Adipose tissue (tissue), 3 donors: ENCODE measurements around the gene CPT1B. TPM values are rescaled to one million over a fixed set of nuclear protein-coding genes. Genes with fewer than 3 reads are reported as not detected.
"Not testable (repeated sequence)": the region's sequence is repeated elsewhere in the genome, so short reads cannot be mapped to it uniquely, and the experiment has no call there.

Experiments
- H3K27ac ChIP-seq: one replicate; pipeline ENCODE4 v1.5.1; 2013; ENCODE audit warnings: low read depth, low read length
- WGBS, 3 donors: extraction: QIAGEN DNeasy Blood & Tissue Kit; methylation state at CpG; one replicate each; pipeline ENCODE4 v1.1.7; 2013; 5-methylcytosine and 5-hydroxymethylcytosine counted together
- polyA plus RNA-seq, 3 donors: library from polyadenylated mRNA; stranded (reverse); fragments of 200-250 nt; gene quantifications; one replicate each; pipeline ENCODE4 v1.2.3, GENCODE V29; 2013
- donor health status: healthy with polysubstance abuse.
- donor health status: Bipolar disorder and iron deficiency.
- donor health status: healthy.

Gene CPT1B
- polyA plus RNA-seq, 3 donors: 13.4 to 30.4 (median 13.5) TPM

DNA sequence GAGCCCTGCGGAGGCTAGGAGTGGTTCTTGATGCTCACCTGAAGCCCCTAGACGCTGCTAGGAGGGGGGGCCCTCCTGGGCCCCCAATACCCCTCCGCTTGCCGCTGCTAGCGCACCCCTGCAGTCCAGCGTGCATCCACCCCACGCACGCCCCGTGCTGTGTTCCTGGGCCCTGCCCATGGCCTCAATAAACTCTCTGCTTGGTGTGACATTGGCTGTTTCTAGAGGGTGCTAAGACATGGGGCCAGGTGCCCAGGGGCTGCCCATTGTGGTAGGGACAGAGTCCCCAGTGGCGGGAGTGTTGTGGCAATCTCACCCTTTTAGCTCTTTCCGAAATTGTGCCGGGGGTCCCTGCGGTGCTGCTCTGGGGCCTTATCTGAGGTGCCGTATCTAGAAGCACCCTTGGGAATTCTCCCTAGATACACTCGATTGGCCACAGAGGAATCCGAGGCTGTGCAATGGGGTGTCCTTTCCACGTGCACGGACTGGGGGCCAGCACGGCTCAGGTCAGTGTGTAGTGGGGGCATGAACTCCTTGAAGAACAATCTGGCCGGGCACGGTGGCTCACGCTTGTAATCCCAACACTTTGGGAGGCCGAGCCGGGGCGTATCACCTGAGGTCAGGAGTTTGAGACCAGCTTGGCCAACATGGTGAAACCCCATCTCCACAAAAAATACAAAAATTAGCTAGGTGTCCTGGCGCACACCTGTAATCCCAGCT lies 33.3 kb upstream of the CPT1B start:
- 88 to 91% (median 88%) methylated on average over 26 of the region's 26 CpGs for WGBS, 3 donors
- no peak overlapping the region for H3K27ac ChIP-seq

DNA sequence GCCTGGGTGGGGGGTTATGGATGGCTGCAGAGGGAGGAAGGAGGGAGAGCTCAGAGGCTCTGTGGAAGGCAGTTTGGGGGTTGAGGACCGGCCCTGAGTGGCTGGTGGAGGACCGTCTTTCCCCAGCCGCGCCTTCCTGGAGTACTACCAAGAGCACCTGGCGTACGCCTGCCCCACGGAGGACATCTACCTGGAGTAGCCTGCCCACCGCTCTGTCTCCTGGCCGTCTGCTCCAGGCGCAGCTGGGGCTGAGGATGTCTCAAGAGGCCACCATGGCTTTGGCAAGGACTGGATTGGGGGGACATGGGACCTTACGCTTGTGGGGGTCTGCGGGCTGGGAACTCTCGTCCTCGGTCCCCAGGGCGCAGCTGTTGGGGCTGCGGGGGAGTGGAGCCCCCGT lies 32.4 kb upstream of the CPT1B start:
- WGBS, 3 donors: 79 to 94% (median 90%) methylated on average over 13 to 17 of the region's 17 CpGs

DNA sequence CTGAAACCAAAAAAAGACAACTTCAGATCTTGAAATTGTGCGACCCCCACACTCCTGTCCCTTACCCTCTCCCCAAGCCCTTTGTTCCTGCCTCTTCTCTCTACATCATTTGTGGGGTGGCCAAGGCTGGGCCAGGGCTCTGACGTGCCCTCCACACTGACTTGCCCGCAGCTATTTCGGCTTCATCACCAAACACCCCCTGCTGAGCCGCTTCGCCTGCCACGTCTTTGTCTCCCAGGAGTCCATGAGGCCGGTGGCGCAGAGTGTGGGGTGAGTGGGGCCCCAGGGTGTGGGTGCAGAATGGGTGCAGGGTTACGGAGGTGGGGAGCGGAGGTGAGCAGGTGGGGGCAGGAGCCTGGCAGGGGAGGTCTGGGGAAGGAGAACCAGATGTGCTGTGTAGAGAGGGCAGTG lies 31.8 kb upstream of the CPT1B start:
- 81 to 87% (median 87%) methylated on average over 11 of the region's 11 CpGs for WGBS, 3 donors
- no peak overlapping the region for H3K27ac ChIP-seq

More for the DNA sequence above, 32.4 kb upstream of the CPT1B start:
- H3K27ac ChIP-seq: no peak overlapping the region

DNA sequence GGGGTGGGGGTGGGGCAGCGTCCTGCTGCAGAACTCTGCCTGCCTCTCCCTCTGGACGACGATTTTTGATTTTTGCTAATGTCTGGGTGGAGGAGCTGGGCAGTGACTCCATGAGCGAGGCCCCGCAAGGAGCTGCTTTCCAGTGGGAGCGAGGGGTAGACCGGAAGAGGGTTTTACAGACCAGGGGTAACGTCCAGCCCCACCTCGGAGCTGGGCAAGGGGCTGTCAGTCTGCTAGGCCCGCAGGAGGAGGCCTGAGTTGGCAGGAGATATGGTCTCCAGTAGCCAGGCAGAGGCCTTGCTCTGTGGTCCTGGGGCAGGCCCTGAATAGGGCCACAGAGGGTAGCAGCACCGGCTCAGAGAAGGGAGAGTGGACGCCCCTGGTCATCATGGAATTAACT lies 31.4 kb upstream of the CPT1B start:
- H3K27ac ChIP-seq: no peak overlapping the region
- 80 to 85% (median 80%) methylated on average over 12 of the region's 12 CpGs for WGBS, 3 donors

DNA sequence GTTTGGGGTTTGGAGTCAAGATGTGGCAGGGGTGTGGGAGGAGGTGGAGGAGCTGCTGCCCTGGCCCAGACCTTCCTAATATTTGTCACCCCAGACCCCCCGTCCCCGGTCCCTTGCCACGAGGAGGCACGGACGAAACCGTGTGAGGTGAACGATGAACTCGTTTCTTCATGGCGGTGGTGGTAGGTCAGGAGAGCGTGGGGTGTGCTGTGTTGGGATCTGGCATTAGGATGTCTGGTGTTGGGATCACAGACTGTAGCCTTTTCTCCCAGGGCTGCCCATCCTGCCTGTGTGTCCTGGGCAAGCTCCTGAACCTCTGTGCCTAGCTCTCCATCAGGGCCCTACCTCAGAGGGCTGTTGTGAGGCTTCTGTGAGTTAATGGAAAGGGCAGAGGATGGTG lies 30.8 kb upstream of the CPT1B start:
- 89 to 92% (median 90%) methylated on average over 10 of the region's 10 CpGs for WGBS, 3 donors
- no peak overlapping the region for H3K27ac ChIP-seq

DNA sequence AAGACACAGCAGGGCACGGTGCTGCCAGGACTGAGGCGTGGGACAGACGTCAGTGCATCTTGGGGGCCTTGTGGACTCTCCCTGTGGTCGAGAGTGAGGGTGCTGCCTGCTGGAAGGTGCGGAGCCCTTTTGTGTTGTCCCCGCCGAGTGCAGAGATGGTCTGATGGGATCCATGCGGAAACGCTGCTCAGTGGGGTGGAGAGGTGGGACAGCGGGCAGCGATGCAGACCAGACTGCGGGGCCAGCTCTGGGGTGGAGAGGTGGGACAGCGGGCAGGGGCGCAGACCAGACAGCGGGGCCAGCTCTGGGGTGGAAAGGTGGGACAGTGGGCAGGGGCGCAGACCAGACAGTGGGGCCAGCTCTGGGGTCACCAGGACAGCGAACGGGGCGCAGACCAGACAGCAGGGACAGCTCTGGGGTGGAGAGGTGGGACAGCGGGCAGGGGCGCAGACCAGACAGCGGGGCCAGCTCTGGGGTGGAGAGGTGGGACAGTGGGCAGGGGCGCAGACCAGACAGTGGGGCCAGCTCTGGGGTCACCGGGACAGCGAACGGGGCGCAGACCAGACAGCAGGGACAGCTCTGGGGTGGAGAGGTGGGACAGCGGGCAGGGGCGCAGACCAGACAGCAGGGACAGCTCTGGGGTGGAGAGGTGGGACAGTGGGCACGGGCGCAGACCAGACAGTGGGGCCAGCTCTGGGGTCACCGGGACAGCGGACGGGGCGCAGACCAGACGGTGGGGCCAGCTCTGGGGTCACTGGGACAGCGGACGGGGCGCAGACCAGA lies 30.0 kb upstream of the CPT1B start:
- not testable (repeated sequence) for H3K27ac ChIP-seq
- 81 to 88% (median 82%) methylated on average over 33 to 39 of the region's 39 CpGs for WGBS, 3 donors

DNA sequence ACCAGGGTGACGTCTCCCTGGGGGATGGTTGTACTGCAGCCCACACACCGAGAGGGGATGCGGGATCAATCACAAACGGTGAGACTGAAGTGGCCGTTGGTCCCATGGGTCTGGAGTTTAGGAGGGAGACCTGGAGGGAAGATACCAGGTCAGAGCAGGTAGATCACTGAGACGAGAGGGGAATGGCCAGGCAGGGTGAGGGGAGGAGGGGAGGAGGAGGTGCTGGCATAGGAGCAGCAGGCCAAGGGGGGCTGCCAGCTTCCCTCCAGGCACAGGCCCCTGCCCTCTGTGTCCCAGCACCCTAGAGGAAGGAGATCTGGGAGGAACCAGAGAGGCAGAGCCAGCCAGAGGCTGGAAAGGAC lies 29.4 kb upstream of the CPT1B start:
- WGBS, 3 donors: 62 to 77% (median 67%) methylated on average over 6 of the region's 6 CpGs
- H3K27ac ChIP-seq: no peak overlapping the region

DNA sequence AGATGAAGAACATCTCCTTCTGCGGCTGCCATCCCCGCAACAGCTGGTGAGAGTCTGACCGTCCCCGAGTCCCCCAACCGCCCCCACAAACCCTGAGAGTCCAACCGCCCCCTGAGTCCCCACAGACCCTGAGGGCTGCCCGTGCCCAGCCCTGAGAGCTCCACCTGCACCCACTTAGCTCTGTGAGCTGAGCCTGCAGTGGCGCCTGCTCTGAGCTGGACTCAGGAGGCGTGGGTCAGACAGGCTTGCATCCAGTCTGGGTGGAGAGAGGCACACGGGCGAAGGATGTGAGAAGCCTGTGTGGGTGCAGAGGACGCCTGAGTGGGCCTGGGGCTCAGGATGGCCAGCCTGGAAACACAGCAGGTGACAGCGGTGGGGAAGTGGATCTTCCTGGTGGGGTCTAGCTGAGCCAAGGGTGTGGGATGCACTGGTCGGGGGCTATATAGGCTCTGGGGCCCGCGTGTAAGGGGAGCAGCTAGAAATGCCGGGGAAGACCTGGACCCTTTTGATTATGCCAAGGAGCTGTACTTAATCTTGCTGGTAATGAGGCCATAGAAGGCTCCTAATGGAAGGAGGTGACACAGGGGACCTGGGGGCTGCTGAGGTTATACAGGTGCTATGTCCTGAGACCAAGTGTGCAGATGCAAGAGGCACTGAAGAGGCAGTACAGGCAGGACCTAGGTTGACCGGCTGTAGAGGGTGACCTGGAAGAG lies 28.9 kb upstream of the CPT1B start:
- no peak overlapping the region for H3K27ac ChIP-seq
- WGBS, 3 donors: 75 to 93% (median 75%) methylated on average over 17 to 18 of the region's 18 CpGs

DNA sequence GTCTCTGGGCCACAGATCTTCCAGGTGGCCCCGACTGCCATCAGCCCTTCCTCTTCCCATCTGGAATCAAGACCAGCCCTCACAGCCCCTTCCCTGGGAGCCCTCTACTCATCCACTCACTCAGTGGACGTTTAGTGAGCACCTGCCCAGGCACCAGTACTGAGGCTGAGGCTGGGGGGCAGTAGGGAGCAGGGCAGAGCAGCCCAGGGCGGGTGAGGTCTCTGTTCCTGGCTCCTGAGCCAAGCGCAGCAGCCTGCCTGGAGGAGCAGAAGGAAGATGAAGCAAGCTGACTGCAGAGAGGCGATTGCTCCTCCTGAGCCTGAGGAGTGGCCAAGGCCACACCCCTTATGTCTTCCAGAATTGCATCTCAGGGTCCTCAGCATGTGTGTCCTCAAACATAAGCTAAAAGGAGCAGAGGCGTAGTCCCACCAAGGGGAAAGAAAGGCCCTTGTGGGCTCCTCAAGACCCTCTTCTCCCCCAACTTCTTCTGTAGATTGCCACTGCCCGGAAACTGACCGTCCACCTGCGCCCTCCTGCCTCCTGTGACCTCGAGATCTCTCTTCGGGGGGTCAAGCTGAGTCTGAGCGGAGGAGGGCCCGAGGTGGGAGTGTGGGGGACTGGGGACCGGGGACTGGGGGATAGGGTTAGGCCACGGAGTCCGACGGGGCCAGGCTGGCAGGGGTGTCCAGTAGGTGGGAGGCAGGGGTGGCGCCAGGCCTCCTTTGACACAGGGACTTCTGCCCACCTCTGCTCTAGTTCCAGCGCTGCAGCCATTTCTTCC lies 28.1 kb upstream of the CPT1B start:
- 74 to 80% (median 75%) methylated on average over 18 to 19 of the region's 19 CpGs for WGBS, 3 donors
- no peak overlapping the region for H3K27ac ChIP-seq

DNA sequence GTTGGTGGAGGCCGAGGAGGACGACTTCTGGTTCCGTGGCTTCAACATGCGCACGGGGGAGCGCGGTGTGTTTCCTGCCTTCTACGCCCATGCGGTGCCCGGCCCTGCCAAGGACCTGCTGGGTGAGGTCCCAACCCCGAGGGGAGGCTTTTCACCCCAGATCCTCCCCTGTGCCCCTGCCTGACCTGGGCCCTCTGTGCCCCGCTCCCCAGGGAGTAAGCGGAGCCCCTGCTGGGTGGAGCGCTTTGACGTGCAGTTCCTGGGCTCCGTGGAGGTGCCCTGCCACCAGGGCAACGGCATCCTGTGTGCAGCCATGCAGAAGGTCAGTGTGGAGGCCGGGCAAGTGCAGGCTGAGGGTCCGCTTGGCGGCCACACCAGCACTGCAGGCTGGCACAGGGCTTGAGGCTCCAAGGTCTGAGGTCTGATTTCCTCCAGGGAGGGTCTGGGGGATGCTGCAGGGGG lies 27.4 kb upstream of the CPT1B start:
- 83 to 86% (median 84%) methylated on average over 20 of the region's 20 CpGs for WGBS, 3 donors
- no peak overlapping the region for H3K27ac ChIP-seq

DNA sequence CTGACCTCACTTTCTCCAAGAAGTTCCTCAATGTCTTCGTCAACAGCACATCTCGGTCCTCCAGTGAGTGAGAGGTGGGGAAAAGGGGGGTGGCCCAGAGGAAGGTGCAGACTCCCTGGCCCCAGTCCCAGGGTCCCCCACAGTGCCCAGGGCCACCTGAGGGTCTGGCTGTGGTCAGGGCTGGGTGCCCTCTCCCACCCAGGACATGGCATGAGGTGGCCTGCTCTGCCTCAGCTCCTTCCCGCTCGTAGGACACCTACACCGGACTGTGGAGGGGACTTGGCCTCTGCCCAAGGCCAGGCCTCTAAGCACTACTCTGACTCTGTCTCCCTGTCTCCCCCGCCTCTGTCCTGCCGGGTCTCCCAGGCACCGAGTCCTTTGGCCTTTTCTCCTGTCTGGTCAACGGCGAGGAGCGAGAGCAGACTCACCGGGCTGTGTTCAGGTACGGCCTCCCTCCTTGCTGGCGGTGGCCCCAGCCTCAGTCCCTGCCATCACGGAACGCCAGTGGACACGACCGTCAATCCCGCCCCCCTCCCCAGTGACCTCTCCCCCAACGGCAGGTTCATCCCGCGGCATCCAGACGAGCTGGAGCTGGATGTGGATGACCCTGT lies 26.9 kb upstream of the CPT1B start:
- no peak overlapping the region for H3K27ac ChIP-seq
- WGBS, 3 donors: 81 to 86% (median 84%) methylated on average over 22 to 23 of the region's 23 CpGs

DNA sequence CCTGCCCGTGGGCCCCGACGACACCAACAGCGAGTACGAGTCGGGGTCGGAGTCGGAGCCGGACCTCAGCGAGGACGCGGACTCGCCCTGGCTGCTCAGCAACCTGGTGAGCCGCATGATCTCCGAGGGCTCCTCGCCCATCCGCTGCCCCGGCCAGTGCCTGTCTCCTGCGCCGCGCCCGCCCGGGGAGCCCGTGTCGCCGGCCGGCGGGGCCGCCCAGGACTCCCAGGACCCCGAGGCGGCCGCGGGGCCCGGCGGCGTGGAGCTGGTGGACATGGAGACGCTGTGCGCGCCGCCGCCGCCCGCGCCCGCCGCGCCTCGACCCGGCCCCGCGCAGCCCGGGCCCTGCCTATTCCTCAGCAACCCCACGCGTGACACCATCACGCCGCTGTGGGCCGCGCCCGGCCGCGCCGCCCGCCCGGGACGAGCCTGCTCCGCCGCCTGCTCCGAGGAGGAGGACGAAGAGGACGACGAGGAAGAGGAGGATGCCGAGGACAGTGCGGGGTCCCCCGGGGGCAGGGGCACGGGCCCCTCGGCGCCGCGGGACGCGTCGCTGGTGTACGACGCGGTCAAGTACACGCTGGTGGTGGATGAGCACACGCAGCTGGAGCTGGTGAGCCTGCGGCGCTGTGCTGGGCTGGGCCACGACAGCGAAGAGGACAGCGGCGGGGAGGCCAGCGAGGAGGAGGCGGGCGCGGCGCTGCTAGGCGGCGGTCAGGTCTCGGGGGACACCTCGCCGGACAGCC lies 26.2 kb upstream of the CPT1B start:
- 51 to 62% (median 55%) methylated on average over 68 to 103 of the region's 103 CpGs for WGBS, 3 donors
- H3K27ac ChIP-seq: no peak overlapping the region

DNA sequence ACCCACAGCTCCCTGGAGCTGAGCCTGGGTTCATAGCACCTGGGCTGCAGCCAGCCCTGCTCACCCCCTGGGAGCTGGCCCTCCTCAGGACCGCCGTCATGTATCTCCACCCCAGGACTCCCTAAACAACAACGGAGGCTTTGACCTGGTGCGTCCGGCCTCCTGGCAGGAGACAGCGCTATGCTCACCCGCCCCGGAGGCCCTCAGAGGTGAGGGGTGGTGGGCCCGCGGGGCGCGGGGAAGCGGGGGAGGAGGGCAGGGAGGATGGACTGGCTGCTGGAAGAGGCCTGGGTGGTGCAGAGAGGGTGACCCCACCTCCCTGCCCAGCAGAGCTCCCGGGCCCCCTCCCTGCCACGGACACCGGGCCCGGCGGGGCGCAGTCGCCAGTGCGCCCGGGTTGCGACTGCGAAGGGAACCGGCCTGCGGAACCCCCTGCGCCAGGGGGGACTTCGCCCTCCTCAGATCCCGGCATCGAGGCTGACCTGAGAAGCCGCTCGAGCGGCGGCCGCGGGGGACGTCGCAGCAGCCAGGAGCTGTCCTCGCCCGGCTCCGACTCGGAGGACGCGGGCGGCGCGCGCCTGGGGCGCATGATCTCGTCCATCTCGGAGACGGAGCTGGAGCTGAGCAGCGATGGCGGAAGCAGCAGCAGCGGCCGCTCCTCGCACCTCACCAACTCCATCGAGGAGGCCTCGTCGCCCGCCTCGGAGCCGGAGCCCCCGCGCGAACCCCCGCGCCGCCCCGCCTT lies 25.5 kb upstream of the CPT1B start:
- WGBS, 3 donors: 20 to 32% (median 26%) methylated on average over 40 to 70 of the region's 70 CpGs
- H3K27ac ChIP-seq: no peak overlapping the region

DNA sequence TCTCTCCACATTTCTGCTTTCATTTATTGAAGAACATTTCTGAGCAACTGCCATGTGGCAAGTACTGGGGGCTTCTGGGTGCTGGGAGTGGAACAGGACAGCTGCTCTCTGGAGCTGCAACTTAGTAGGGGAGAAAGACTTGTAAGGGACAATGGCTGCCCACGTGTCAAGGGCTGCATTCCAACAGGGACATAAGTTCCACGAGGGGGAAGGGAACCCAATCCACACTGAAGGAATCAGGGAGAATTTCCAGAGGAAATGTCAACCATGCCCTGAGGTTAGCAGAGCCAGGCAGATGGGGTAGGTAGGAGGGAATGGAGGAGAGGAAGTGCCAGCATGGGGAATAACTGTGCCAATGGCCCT lies 24.1 kb upstream of the CPT1B start:
- WGBS, 3 donors: 16 to 39% (median 27%) methylated on average over 2 of the region's 2 CpGs
- H3K27ac ChIP-seq: no peak overlapping the region

DNA sequence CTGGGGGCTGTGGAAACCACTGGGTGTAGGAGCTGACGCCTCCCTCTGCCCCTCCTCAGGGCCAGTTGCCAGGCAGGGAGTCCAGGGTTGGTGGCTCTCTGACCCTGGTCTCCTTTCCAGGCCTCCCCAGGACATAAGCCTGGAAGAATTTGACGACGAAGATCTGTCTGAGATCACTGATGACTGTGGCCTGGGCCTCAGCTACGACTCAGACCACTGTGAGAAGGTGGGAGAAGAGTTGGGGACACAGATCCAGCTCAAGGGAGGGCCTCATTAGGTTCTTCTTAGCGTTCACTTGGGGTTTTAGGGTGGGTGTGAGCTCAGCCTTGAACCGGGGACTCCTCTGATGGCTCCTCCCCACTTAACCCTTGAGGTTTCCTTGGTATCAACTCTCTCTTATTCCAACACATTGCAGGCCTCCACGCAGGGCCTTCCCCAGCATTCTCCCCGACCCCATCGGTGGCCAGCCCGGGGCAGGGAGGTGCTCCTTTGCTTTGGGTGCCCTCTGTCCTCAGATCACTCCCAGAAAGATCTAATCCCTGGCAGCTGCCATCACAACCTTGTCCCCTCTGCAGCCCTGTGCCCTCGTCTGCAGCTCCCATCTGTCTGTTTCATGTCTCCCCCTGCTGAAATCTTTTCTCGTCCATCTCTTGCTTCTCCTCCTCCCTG lies 23.6 kb upstream of the CPT1B start:
- 52 to 59% (median 56%) methylated on average over 12 of the region's 12 CpGs for WGBS, 3 donors
- no peak overlapping the region for H3K27ac ChIP-seq

DNA sequence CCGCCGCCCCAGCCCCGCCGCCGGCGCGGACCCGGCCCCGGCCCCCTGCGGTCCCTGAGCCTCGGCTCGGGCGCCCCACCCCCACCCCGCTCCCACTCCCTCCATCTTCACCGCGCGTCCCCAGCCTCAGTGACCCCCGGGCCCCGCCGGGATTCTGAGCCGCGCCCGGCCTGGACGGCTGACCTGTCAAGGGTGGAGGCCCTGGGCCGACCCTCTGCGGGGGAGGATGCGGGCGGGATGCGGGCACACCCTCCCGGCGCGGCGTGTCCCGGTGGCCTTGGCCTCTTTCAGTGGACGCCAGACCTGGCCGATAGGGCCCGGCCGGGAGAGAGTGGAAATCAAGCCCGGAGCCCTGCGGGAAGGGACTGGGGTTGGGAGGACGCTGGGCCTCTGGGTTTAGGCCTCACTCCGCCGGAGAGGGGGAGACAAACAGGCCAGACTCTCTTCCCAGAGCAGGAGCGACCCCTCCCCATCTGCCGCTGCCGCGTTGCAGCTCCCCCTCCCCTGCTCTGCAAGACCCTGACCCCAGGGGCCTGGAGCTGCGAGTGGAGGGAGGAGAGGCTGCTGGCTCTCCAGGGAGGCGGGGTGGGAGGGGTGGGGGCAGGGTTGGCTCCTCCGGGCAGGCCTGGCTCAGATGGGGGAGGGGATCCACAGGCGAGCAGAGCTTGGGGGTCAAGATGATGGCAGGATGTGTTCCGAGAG lies 22.9 kb upstream of the CPT1B start:
- WGBS, 3 donors: 11 to 16% (median 14%) methylated on average over 34 to 45 of the region's 52 CpGs
- no peak overlapping the region for H3K27ac ChIP-seq
